ENCODE results near the gene ERBB2.

Gene ERBB2

DNA sequence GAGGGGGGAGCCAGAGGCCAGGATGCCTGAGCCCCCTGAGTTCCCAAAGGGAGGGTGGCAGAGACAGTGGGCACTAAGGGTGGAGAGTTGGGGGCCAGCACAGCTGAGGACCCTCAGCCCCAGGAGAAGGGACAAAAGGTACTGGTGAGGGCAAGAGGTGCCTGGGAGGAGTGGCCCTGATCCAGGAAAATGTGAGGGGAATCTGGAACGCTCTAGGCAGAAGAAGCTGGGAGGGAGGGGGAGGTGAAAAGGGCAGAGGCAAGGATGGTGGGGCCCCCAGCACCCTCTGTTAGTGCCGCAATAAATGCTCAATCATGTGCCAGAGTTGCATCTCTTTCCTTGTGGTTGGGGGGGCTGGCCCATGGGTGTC, 33.6 kb upstream of the ERBB2 start:
- no peak for DNase-seq

DNA sequence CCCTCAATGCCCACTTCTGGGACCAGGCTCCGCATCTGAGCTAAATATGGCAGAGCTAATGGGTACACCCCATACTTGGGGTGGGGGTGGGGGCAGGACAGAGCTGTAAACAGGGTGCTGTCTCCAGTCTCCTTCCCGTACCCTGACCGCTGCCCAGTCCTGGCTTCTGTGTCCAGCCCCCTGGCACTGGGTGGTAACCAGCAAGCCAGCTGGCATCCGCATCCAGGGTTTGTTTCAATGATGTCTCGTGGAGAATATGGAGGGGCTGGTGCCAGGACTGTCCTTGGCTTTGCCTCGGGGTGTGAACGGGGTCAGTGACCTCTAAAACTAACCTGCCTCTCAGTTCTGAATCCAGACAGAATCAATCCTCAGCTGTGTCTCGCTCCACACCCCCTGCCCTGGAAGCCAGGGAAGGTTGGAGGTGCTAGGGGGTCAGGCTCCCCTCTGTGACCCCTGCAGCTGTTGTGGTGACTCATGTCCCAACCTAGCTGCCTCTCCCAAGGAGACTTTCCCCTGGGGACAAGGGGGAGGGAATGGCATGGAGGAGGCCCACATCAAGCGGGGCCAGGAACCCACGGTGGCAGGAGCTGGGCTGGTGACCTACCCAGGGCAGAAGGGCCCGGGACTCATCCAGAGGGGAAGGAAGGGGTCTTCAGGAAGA, 33.1 kb upstream of the ERBB2 start:
- DNase-seq = no peak

DNA sequence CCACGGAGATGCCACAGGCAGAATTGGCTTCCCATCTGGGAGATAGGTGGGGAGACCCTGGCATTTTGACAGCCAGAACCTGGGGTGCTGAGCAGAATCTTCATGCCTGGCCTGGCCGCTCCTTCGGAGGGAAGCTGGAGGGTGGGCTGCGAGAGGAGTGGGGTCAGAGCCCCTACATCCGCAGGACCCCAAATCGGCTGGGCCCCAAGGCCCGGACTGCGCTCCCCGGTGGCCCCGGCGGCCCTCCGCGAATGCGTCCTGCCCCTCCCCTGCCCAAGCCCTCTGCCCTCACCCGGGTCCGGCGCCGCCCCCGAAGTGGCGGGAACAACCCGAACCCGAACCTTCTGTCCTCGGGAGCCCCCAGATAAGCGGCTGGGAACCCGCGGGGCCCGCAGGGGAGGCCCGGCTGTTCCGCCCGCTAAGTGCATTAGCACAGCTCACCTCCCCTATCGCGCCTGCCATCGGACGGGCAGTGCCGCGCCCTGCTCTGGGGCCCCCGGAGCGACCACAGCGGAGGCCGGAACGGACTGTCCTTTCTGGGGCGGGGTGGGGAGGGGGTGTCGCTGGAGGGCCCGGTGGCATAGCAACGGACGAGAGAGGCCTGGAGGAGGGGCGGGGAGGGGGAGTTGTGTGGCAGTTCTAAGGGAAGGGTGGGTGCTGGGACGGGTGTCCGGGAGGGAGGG, 32.5 kb upstream of the ERBB2 start:
- peak; percentile 19 for DNase-seq

DNA sequence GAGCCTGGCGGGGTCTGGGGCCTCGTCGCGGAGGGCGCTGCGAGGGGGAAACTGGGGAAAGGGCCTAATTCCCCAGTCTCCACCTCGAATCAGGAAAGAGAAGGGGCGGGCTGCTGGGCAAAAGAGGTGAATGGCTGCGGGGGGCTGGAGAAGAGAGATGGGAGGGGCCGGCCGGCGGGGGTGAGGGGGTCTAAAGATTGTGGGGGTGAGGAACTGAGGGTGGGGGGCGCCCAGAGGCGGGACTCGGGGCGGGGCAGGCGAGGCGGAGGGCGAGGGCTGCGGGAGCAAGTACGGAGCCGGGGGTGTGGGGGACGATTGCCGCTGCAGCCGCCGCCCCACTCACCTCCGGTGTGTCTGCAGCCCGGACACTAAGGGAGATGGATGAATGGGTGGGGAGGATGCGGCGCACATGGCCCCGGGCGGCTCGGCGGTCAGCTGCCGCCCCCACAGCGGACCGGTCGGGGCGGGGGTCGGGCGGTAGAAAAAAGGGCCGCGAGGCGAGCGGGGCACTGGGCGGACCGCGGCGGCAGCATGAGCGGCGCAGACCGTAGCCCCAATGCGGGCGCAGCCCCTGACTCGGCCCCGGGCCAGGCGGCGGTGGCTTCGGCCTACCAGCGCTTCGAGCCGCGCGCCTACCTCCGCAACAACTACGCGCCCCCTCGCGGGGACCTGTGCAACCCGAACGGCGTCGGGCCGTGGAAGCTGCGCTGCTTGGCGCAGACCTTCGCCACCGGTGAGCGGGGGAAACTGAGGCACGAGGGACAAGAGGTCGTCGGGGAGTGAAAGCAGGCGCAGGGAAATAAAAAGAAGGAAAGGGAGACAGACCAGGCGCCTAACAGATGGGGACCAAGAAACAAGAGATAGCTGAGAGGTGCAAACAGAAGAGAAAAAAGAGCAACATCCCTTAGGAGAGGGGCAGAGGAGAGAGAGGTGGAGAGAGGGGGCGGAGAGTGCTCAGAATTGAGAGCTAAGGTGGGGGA, 31.6 kb upstream of the ERBB2 start, which contains the start of gene PNMT:
Gene PNMT (plus strand): TSS at position 509 of the 980 bp plus-strand sequence. CDS start 23 bp downstream, at position 532.
- DNase-seq = peak; percentile 84

- no peak for DNase-seq
These were observed 29.7 kb upstream of the ERBB2 start for GRCh38 chr17:39669897-39670735.

DNA sequence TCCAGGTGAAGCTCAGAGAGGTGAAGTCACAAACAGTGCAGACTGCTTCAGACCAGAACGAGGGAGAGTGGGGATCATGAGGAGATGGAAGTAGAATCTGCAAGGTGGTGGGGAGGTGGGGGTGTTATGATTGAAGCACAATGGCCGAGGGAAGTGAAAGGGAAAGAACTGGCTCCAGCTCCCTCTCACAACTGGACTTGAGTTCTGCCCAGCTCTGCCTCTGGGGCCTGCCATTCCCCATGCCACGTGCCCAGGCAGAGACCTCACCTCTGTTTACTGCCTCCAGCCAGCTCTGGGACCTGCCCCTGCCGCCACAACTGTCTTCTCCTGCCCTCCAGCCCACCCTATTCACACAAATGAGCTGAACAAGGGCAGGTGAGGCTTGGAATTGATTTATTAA, 29.1 kb upstream of the ERBB2 start:
- no peak for DNase-seq

DNA sequence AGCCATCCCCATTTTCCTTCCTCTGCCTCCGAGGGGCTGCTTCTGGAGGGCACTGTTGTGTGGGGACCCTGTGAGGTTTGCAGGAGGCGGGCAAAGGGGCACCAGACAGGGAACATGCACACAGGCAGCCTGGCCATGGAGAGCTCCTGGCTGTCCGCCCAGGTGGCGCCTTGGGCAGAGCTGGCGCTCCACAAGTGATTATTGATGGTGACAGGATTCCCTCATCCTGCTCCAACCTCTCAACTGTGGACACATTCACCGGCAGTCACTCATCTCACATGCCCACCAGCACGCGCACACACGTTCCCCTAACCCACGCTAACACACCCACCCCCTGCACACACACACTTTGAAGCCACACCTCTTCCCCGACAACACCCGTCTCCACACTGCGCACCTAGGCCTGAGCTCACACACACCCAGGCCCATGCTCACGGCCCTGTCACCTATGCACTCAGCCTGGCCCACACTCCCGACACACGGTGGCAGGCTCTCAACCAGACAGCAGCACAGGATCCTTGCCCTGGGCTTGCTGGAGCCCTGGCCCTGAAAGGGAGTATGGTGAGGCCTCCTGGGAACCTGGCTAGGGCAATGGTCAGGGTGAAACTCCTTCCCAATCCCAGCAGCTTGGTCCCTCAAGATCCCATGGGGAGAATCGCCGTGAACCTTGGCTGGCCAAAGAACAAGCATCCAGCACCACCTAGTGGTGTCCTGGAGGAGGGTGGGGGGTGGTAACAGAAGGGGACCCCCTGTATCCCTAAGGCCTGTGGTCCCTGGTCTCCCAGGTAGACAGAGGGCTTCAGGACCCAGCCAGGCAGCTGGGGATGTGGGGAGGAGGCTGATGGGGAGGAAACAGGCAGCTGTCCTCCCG, 28.0 kb upstream of the ERBB2 start:
- peak; percentile 39 for DNase-seq

- no peak for DNase-seq
These were observed 27.1 kb upstream of the ERBB2 start for GRCh38 chr17:39672522-39673334.

DNA sequence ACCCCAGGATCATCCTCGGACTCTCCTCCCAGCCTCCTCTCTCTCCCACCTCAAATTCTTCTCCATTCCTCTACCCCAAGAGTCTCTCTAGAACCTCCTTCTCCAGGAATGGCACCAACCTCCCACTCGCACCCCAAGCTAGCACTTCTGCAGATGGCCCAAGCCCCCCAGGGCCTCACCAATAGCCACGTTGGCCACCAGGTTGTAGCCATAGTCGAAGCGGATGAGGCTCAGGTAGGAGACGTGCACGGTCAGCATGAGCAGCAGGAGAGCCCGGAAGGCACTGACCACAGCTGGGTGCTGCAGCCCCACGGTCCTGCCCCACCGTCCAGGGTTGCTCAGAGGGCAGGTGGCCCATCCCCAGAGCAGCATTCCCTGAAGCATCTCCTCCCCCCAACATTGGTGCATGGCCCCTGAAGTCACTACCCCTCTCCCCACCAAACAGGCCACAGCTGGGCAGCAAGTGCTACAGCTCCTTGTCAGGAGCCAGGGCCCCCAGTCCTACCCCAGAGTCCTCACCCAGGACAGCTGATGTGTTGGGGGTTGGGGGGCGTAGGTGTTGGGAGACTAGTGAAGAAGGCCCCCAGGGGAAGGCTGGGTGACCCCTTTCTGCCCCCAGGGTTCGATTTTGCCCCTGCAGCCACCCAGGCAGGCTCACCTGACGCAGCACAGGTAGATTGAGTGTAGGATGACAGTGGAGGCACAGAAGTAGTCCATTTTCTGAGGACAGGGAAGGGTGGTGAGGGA, 26.4 kb upstream of the ERBB2 start:
- no peak for DNase-seq

GRCh38 chr17:39674179-39674578, 25.7 kb upstream of the ERBB2 start:
- DNase-seq = no peak

GRCh38 chr17:39674702-39675389, 25.0 kb upstream of the ERBB2 start:
- DNase-seq = no peak

GRCh38 chr17:39675390-39676082, 24.3 kb upstream of the ERBB2 start:
- DNase-seq = no peak

- peak; percentile 65 for DNase-seq
These were observed 23.6 kb upstream of the ERBB2 start for GRCh38 chr17:39676198-39676819.

GRCh38 chr17:39677072-39677471, 22.8 kb upstream of the ERBB2 start:
- DNase-seq = no peak

- DNase-seq = no peak
These were observed 22.1 kb upstream of the ERBB2 start for GRCh38 chr17:39677542-39678339.

DNA sequence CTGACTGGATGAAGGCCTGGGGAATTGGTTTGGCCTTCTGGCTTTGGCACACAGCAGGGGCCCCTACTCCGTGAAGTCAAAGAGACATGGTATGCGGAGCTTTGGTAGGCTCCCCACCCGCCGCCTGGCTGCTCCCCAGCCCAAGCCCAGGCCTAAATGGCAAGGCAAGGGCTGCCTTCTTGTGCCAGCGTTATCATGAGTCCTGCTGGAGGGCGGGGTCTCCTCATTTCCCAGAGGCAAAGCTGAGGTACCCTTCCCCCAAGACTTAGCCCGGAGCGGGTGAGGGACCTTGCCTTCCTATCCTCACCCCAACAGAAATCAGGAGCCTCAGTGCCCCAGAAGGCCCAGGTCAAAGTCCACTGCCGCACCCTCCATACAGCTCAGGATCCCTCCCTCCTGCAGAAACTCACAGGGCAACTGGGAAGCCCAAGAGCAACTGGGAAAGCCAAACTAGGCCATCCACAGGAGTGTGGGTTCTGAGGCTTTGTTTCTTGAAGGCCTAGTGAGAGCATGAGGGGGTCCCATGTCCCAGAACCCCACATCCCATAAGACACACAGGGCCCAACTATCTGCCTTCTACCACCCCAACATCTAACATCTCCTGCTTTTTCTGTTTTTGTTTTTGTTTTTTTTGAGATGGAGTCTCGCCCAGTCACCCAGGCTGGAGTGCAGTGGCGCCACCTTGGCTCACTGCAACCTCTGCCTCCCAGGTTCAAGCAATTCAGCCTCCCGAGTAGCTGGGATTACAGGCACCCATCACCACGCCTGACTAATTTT, 21.3 kb upstream of the ERBB2 start:
- DNase-seq = no peak
